G401.6 (cell line): Measurements from ENCODE around the gene TTC6.
"Not testable (repeated sequence)": the region's sequence is repeated elsewhere in the genome, so short reads cannot be mapped to it uniquely, and the experiment has no call there.

Source experiments
- FAIRE-seq: peaks from 2 replicates; lab custom pipeline; 2012; peaks lifted over from hg19 to GRCh38; lab: Jason Lieb, UNC

The TTC6 gene

GRCh38 chr14:37594971-37595808, at the start of gene TTC6, which contains the start of gene FOXA1:
TSS of gene TTC6 (plus strand) at chr14:37595629. CDS start at chr14:37622065, 26,436 bp downstream.
TSS of gene FOXA1 (minus strand) at chr14:37595249. CDS start at chr14:37594972, 277 bp downstream.
- FAIRE-seq = no peak

DNA sequence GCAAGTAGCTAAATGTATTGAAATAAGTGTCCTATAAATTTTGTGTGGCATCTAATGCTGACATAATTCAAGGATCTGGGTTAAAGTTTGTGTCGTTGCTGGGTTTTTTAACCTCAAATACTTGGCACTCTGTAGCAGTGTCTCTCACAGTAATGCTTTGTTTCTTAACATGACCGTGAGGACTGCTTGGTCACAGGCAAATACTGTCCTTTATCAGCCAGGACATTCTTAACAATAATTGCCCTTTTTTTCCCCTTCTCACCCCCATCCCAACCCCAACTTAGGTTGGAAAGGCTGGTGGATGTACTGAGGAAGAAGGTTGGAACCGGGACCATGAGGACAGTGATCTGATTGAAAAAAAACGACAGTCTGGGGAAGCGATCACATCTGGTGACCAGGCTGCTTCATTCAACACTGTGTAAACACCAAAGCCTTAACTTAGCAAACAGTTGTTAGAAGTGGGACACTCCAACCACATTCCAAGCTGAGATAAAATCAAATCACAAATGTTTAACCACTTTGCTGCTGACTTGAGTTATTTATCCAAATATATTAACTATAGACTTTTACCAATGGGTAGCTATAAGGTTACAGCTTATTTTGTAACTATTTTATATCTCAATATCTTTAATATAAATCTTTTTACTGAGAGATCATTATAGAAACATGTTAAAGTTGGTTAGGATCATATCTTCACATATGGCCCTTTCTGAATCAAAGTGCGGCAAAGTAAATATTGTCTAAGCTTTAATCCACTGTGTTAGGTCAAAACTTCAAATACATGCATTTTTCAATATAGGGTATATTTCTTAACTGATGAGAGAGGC, 48.6 kb upstream of the TTC6 start:
- no peak for FAIRE-seq

GRCh38 chr14:37550511-37550910, 44.9 kb upstream of the TTC6 start:
- no peak for FAIRE-seq

DNA sequence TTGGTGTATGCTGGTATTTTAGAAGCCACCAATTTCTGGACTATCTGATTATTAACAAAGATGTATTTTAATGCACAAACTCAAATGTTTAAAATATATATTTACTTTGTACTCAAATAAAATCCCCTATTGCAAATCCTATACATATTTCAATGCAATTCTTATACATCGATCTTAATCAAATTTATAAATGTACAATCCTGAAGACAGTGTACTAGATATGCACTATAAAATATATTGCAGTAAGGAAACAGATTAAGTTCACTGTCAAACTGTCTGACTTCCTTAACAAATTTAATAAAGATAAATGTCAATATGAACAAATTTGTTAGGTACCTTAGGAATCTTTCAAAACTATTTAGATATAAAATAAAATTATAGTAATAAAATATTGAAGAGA, 44.3 kb upstream of the TTC6 start:
- peak; percentile 25 for FAIRE-seq

- no peak for FAIRE-seq
Measured at GRCh38 chr14:37553935-37554550, 41.4 kb upstream of the TTC6 start.

- not testable (repeated sequence) for FAIRE-seq
Measured at GRCh38 chr14:37555596-37555995, 39.8 kb upstream of the TTC6 start.

GRCh38 chr14:37558740-37559139, 36.7 kb upstream of the TTC6 start:
- FAIRE-seq = no peak

GRCh38 chr14:37559386-37559785, 36.0 kb upstream of the TTC6 start:
- no peak for FAIRE-seq

DNA sequence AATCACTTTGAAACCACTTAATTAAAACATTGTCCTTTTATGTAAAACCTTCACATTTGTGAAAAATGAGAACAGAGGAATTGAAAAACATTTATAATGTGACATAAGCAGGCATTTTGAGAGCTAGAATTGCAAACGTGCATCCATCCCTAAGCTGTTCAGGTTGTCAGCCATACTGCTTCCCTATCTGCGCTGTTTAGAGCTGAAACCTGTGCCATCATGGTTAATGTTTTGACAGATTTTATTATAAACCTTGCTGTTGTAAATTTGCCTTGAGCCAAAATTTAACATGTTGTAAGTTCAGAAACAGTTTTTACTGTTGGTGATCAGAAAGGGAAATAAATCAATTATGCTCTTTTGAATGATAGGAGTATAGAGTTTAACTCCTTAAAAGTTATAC, 32.2 kb upstream of the TTC6 start:
- no peak for FAIRE-seq

DNA sequence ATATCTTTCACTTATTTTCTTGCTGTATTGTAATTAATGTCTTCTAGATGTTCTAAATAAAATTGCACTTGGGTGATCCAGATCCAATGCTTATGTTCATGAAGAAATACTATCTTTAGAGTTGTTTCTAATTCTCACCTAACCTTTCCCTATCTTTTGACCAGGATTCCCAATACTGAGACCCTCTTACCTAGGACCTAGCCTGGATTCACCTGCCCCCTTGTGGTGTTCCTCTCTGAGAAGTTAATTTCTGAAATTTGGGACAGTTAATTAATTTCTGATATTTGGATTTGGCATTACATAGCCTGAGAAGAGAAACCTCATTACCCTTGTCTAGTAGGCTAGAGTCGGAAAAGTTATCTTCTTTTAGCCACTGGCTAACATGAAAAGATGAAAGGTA, 29.9 kb upstream of the TTC6 start:
- no peak for FAIRE-seq

DNA sequence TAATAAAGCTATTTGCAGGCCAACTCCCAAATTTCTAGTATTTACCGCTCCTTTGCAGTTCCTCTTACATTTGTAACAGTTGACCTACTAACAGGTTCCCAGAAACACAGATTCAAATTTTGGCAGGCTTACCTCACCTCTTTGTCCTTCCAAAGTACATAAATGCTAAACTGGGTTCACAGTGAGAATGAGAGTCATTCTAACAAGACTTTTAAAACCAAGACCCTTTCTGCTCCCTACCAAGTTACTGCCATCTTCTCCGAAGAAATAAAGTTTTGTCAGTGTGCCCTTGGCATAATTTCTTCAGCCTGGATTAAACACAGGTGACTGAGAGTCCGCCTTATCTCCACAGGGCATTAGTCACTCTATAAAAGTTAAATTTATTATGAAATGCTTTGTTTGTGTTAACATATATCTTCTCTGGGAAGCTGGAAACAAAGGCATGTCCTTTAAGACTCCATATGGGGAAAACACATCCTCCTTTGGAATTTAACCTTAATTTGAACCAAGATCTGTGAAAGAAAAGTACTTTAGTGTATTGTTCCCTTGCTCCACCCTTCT, 28.5 kb upstream of the TTC6 start:
- FAIRE-seq = no peak

DNA sequence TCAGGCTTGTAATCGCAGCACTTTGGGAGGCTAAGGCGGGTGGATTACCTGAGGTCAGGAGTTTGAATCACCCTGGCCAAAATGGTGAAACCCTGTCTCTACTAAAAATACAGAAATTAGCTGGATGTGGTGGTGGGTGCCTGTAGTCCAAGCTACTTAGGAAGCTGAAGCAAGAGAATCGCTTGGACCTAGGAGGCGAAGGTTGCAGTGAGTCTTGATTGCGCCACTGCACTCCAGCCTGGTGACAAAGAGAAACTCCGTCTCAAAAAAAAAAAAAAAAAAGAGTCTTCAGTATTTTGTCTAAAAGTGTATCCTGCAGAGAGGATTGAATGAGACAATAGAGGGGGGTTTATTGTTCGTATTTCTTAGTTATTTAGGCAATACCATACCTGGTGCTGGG, 25.7 kb upstream of the TTC6 start:
- FAIRE-seq = no peak

DNA sequence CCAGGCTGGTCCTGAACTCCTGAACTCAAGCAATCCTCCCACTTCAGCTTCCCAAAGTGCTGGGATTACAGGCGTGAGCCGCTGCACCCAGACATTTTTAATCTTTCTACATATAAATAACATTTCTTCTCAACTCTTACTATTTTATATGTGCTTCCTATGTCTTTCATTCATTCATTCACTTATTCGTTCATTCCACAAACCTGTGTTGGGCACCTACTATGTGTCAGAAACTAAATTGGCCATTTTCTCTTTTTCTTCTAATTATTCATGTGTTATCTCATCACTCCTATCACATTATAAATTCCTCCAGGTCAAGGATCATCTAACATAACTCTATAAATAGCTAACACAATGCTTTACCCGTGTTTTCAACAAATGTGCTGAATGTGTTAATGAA, 24.0 kb upstream of the TTC6 start:
- FAIRE-seq = no peak

GRCh38 chr14:37573356-37573755, 22.1 kb upstream of the TTC6 start:
- FAIRE-seq = no peak

DNA sequence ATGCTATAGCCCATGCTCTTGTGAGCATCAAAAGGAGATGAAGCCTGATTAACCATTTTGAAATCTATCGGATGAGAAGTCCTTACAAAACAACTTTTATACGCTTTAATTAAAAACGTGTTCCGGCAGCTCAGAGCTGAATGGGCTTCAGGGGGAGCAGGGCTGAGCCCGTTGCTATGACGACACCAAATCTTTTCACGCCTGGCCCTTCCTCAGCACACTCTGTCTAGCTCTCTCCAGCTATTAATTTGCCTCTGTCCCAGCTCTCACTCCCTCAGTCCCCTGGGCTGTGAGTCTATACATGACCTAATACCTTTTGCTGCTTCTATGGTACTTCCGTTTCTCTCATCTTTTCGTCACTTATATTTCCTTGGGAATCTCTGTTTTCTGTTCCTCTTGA, 16.2 kb upstream of the TTC6 start:
- no peak for FAIRE-seq

DNA sequence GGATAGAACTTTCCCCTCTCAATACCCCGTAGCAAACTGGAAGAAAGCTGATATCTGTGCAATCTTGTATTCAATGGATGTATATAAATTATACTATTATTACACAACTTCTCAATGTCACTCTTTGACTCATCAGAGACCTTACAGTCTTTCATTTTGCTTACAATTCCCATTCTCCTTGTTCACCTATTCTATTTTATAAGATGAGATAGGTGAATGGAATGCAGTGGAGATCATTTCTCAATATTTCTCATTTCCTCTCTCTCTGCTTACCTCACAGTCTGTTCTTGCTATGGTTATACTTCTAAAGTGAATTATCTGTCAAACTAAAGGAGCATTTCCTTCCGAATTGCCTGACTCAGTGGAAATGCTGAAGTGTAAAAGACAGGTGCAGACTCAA, 15.3 kb upstream of the TTC6 start:
- FAIRE-seq = no peak

DNA sequence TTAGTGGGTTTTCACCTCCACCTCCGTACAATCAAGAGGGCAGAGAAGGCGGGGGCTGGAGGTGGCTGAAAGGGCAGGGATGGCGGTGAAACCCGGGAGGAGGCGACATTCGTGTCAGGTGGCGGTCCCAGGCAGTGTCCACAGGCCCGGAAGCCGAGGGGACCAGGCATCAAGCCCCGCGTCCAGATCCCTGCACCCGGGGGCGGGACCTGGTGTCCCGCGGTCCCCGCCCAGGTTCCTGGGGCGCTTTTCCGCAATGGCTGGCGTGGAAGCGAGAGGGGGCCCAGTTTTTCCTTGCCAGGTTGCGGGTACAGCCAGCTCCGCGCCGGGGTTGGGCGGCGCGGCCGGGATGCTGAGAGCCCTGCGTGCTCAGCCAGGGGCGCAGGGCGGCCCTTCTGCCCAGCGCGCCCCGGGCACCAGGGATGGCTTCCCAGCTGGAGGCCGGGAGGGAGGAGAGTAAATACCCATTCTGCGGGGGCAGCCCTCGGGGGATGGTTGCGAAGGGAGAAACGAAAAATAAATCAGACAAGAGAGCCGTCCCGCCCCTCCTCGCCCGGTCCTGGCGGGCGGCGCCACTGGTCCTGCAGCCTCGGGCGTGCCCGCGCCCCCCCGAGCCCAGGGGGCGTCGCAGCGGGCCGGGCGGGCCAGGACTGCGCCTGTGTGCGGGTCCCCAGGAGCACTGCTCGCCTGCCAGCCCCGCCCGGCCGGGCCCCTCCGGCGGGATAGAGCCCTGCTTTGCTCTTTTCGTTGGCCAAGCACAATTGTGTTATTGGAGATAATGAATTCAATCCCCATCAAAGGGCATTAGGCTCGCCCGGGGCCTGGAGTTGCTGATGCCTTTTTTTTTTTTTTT, 11.8 kb upstream of the TTC6 start:
- no peak for FAIRE-seq

GRCh38 chr14:37584211-37585100, 11.0 kb upstream of the TTC6 start:
- FAIRE-seq = no peak

DNA sequence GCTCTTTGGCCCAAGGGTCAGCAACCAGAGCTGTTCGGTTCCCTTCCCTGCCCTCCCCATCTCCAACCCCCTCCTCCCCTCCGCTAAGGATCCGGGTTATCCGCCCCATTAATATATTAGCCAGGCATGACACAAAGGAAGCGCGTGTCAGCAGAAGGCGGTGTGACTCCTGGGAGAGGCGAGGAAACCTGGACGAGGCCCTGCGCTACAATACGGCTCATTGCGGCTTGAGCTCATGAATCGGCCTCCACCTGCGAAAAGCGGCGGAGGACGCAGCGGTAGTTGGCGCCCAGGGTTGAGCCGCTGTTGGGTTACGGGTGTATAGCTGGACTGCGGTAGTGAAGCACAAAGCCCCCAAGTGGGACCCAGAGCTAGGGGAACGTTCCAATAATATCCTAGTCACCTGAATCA, 10.3 kb upstream of the TTC6 start:
- no peak for FAIRE-seq

GRCh38 chr14:37585971-37586796, 9.2 kb upstream of the TTC6 start:
- FAIRE-seq = peak; percentile 69
